ENCODE results near the gene NTM.

The NTM gene

DNA sequence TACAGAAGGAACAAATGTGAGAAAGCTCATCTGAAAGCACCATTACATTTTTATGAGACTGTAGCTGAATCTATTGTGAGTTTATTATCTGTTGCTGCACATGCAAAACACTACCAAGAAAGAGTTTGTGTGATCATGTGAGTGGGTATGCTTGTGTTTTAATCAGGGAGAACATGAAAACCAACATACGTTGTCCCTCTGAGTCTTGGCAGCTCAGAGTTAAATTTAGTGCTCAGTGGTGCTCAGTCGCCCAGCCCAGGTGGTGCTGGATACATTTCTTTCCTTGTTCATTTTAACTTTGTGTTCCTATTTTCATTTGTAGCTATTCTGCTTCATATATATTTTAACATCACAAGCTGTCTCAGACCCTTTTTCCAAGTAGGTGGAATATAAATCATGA, 500.6 kb downstream of the NTM start:
- DNase-seq (ENCODE audit: low read depth): no peak

DNA sequence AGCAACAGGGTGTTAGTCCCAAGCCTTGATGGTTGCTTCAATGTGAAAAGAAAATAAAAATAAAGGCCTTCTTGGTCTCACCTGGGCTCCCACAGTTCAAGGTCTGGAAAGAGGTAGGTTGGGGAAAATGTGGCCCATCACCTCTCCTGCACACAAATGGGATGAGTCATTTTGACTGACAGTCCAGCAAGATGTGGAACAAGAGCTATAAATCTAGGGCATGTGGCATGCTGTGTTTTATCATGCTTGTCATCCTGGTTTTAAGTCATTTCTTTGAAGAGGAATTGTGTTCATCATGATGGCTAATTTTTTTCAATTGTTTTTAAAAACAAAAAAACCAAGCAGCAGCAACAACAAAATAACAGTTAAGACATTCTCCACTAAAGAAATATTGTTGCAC, 503.7 kb downstream of the NTM start:
- no peak for DNase-seq (ENCODE audit: low read depth)
- H3K4me3 ChIP-seq (ENCODE audit: low read length): no peak overlapping the region

More for the DNA sequence above, 500.6 kb downstream of the NTM start:
- H3K4me3 ChIP-seq (ENCODE audit: low read length): no peak overlapping the region
- TF ChIP-seq, protein P1, sequence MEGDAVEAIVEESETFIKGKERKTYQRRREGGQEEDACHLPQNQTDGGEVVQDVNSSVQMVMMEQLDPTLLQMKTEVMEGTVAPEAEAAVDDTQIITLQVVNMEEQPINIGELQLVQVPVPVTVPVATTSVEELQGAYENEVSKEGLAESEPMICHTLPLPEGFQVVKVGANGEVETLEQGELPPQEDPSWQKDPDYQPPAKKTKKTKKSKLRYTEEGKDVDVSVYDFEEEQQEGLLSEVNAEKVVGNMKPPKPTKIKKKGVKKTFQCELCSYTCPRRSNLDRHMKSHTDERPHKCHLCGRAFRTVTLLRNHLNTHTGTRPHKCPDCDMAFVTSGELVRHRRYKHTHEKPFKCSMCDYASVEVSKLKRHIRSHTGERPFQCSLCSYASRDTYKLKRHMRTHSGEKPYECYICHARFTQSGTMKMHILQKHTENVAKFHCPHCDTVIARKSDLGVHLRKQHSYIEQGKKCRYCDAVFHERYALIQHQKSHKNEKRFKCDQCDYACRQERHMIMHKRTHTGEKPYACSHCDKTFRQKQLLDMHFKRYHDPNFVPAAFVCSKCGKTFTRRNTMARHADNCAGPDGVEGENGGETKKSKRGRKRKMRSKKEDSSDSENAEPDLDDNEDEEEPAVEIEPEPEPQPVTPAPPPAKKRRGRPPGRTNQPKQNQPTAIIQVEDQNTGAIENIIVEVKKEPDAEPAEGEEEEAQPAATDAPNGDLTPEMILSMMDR (conservative IDR thresholded peaks at IDR 0.05; ENCODE audit: low read depth, low read length): no peak

DNA sequence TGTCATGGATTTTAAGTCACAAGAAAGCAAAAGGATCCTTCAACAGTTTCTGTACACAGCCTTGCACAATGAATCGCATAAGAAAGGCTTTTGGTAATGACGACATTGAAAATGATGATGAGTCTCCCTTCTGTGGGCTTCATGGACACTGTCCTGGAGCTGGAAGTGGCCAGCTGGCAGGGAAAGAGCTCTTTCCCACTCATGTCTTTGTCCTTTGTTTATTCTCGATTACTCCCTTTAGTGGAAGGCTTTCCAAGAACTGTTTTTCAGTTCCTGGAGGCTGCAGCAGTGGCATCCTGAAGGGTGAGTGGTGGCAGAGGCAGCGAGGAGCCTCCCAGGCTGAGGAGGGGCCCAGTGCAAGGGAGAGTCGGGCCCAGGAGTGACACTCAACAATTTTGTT, 505.2 kb downstream of the NTM start:
- no peak overlapping the region for H3K4me3 ChIP-seq (ENCODE audit: low read length)
- no peak for DNase-seq (ENCODE audit: low read depth)
- TF ChIP-seq, protein P1 (conservative IDR thresholded peaks at IDR 0.05; ENCODE audit: low read depth, low read length): no peak

More for the DNA sequence above, 503.7 kb downstream of the NTM start:
- TF ChIP-seq, protein P1 (conservative IDR thresholded peaks at IDR 0.05; ENCODE audit: low read depth, low read length): no peak

DNA sequence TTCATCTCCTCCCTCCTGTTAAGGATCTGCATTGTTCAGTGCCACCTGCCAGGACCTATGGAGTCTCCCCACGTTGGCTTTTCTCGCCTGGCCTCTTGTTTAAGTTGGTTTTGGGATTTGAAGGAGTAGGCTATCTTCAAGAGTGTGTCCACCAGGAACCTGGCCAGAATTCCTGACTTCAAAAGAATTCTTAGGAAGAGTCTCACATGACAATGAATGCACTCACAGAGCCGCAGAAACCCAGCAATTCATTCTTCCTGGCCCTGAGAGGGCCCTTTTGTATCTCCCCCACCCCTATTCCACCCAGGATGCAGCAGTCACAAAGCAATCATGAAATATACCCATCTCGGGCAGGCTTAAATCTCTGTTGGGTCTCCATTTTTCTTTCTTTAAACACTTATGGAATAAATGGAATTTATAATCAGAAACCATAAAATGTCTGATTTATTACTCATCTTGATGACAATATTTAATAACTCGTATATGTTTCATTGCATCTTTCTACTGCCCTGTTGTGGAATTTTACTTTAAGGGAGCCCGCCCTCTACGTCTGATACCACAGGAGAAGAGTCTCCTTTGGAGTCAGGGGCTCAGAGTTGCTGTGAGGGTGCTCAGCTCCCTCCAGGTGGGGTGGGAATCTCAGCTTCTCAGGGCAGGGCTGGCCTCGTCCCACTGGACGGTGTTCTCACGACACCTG, 507.0 kb downstream of the NTM start:
- TF ChIP-seq, protein P1 (conservative IDR thresholded peaks at IDR 0.05; ENCODE audit: low read depth, low read length): no peak
- no peak for DNase-seq (ENCODE audit: low read depth)

DNA sequence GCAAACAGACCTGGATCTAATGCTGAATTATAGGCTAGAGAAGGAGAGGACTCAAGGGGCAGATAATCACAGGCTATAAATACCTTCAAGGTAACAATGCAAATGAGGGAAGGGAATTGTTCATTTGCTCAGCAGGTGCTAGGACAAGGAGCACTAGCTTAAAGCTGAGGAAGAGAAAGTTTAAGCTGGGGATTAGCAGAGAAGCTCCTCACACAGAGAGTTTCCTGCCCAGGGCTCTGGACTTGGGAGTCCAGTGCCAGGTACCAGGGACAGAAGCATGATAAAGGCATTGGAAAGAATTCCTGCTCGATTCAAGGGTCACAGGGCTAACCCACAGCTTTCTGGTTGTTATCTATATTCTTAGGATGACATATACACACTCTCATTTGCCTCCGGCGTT, 509.9 kb downstream of the NTM start:
- H3K4me3 ChIP-seq (ENCODE audit: low read length): no peak overlapping the region
- DNase-seq (ENCODE audit: low read depth): no peak
- TF ChIP-seq, protein P1 (conservative IDR thresholded peaks at IDR 0.05; ENCODE audit: low read depth, low read length): no peak

More for the DNA sequence above, 507.0 kb downstream of the NTM start:
- H3K4me3 ChIP-seq (ENCODE audit: low read length): no peak overlapping the region

DNA sequence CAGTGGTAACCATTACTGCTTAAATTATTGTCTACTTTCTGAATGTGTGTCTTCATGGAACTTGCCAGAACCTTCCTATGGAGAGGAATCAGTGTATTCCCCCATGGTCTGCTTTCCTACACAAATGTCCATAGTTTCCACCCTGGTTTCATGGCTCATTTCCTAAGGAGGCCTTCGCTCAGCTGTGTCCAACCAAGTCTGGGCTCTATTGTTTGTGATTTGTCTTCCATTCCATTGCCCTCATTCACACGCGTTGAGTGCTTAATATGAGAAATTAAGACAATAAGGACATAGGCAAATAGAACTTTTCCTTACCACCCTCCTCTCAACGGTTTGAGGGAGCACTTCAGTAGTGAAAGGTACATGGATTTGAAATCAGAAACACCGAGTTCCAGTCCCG, 510.6 kb downstream of the NTM start:
- no peak overlapping the region for H3K4me3 ChIP-seq (ENCODE audit: low read length)
- TF ChIP-seq, protein P1 (conservative IDR thresholded peaks at IDR 0.05; ENCODE audit: low read depth, low read length): no peak
- no peak for DNase-seq (ENCODE audit: low read depth)

DNA sequence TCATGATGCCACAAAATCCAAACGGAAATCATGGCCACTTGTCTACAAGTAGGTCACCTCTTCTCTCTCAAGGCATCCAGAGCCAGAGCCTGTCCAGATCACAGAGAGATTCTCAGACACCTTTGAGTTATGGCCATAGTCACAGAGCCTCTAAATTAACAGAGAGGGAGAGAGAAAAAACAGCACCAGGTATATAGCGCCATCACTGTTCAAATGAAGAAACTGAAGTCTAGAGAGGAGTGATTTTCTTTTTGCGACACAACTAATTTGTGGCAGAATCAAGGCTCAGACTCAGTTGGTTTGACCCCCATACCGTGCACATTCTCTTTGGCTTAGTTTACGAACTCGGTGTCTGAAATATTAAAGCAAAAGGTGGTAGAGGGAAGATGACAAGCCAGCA, 512.9 kb downstream of the NTM start:
- no peak overlapping the region for H3K4me3 ChIP-seq (ENCODE audit: low read length)
- TF ChIP-seq, protein P1 (conservative IDR thresholded peaks at IDR 0.05; ENCODE audit: low read depth, low read length): no peak
- no peak for DNase-seq (ENCODE audit: low read depth)
